H9 (cell line): ENCODE data around the gene AKR7A3. TPM values are rescaled to one million over a fixed set of nuclear protein-coding genes. Genes with fewer than 3 reads are reported as not detected.

Source experiments
- DNase-seq: peaks from one replicate; pipeline ENCODE4 v3.0.0-alpha.2; 2017
- H2AFZ ChIP-seq: one replicate; pipeline ENCODE4 v1.6.1; 2013; ENCODE audit warnings: mild to moderate bottlenecking, low read length, control low read depth, moderate library complexity
- H2AK5ac ChIP-seq: 2 replicates; pipeline ENCODE4 v1.6.1; 2013; ENCODE audit warnings: low read length, control low read depth, mixed read lengths; ENCODE audit not compliant: insufficient read length
- H2BK120ac ChIP-seq: one replicate; pipeline ENCODE4 v1.6.1; 2013; ENCODE audit warnings: low read depth, mild to moderate bottlenecking, low read length, control low read depth, inconsistent platforms; ENCODE audit not compliant: poor library complexity, severe bottlenecking
- H2BK12ac ChIP-seq: 2 replicates; pipeline ENCODE4 v1.6.1; 2013; ENCODE audit warnings: low read length, control low read depth, mixed read lengths, low read depth; ENCODE audit not compliant: insufficient read length
- H2BK15ac ChIP-seq: 2 replicates; pipeline ENCODE4 v1.6.1; 2013; ENCODE audit warnings: low read depth, low read length, control low read depth
- H2BK20ac ChIP-seq: one replicate; pipeline ENCODE4 v1.6.1; 2013; ENCODE audit warnings: low read depth, mild to moderate bottlenecking, low read length, control low read depth, inconsistent platforms; ENCODE audit not compliant: poor library complexity, severe bottlenecking
- H2BK5ac ChIP-seq: 2 replicates; pipeline ENCODE4 v1.6.1; 2013; ENCODE audit warnings: low read length, control low read depth, mixed read lengths; ENCODE audit not compliant: insufficient read length
- H3K14ac ChIP-seq: 2 replicates; pipeline ENCODE4 v1.6.1; 2013; ENCODE audit warnings: low read length, control low read depth; ENCODE audit not compliant: insufficient read depth
- H3K18ac ChIP-seq: 2 replicates; pipeline ENCODE4 v1.6.1; 2013; ENCODE audit warnings: low read depth, mild to moderate bottlenecking, mixed read lengths, low read length, control low read depth; ENCODE audit not compliant: insufficient read length
- H3K23ac ChIP-seq: 2 replicates; pipeline ENCODE4 v1.6.1; 2013; ENCODE audit warnings: low read length, control low read depth, mixed read lengths, low read depth; ENCODE audit not compliant: insufficient read length
- H3K23me2 ChIP-seq: 2 replicates; pipeline ENCODE4 v1.6.1; 2013; ENCODE audit warnings: low read depth, mild to moderate bottlenecking, mixed read lengths, low read length, control low read depth; ENCODE audit not compliant: insufficient read length, poor library complexity, severe bottlenecking
- H3K27ac ChIP-seq: 2 replicates; pipeline ENCODE4 v1.5.1; 2013; ENCODE audit warnings: low read length, control low read depth, mixed read lengths, low read depth; ENCODE audit not compliant: insufficient read length
- H3K27me3 ChIP-seq: 2 replicates; pipeline ENCODE4 v1.6.1; 2013; ENCODE audit warnings: low read length, control low read depth, inconsistent platforms; ENCODE audit not compliant: insufficient read depth
- H3K4ac ChIP-seq: 2 replicates; pipeline ENCODE4 v1.6.1; 2013; ENCODE audit warnings: low read depth, mild to moderate bottlenecking, control low read depth, inconsistent platforms, low read length, moderate library complexity
- H3K4me1 ChIP-seq: 2 replicates; pipeline ENCODE4 v1.6.1; 2013; ENCODE audit warnings: low read length, control low read depth, inconsistent platforms; ENCODE audit not compliant: insufficient read depth
- H3K4me2 ChIP-seq: 2 replicates; pipeline ENCODE4 v1.6.1; 2013; ENCODE audit warnings: low read length, control low read depth, mixed read lengths; ENCODE audit not compliant: insufficient read length, insufficient read depth
- H3K56ac ChIP-seq: 2 replicates; pipeline ENCODE4 v1.6.1; 2013; ENCODE audit warnings: low read depth, mild to moderate bottlenecking, mixed read lengths, low read length, control low read depth; ENCODE audit not compliant: insufficient read length
- H3K79me1 ChIP-seq: 2 replicates; pipeline ENCODE4 v1.6.1; 2013; ENCODE audit warnings: low read depth, mild to moderate bottlenecking, moderate library complexity, low read length, control low read depth, inconsistent platforms; ENCODE audit not compliant: insufficient read depth, poor library complexity, severe bottlenecking
- H3K79me2 ChIP-seq: 2 replicates; pipeline ENCODE4 v1.6.1; 2013; ENCODE audit warnings: low read length, control low read depth, inconsistent platforms; ENCODE audit not compliant: insufficient read depth
- H3K9ac ChIP-seq: 2 replicates; pipeline ENCODE4 v1.6.1; 2013; ENCODE audit warnings: low read length, control low read depth, mixed read lengths; ENCODE audit not compliant: insufficient read length; ENCODE audit errors: extremely low read depth
- H3K9me3 ChIP-seq: one replicate; pipeline ENCODE4 v1.6.1; 2013; ENCODE audit warnings: low read depth, low read length, inconsistent platforms; ENCODE audit not compliant: control insufficient read depth
- H3T11ph ChIP-seq: one replicate; pipeline ENCODE4 v1.6.1; 2013; ENCODE audit warnings: mild to moderate bottlenecking, low read length, control low read depth, inconsistent platforms
- H4K20me1 ChIP-seq: one replicate; pipeline ENCODE4 v1.6.1; 2013; ENCODE audit not compliant: control insufficient read depth, insufficient read length, insufficient read depth
- H4K5ac ChIP-seq: 2 replicates; pipeline ENCODE4 v1.6.1; 2013; ENCODE audit warnings: low read depth, mild to moderate bottlenecking, mixed read lengths, low read length, control low read depth; ENCODE audit not compliant: insufficient read length
- H4K8ac ChIP-seq: replicated peaks from 2 replicates; pipeline ENCODE4 v1.6.1; 2013; ENCODE audit warnings: low read length, control low read depth, mixed read lengths, low read depth; ENCODE audit not compliant: insufficient read length
- H4K91ac ChIP-seq: 2 replicates; pipeline ENCODE4 v1.6.1; 2013; ENCODE audit warnings: low read depth, mild to moderate bottlenecking, moderate library complexity, mixed read lengths, low read length, control low read depth; ENCODE audit not compliant: insufficient read length
- H3K27ac Mint-ChIP-seq, 3 experiments: 2 replicates in 2 of 3; 3 replicates in 1 of 3; pipeline ENCODE4 v1.8.0; 2020 to 2021; ENCODE audit warnings: mixed read lengths in 3 of 3, mild to moderate bottlenecking in 1 of 3, moderate library complexity in 1 of 3
- H3K27me3 Mint-ChIP-seq: 2 replicates; pipeline ENCODE4 v1.8.0; 2021; ENCODE audit warnings: low read depth, mild to moderate bottlenecking, moderate library complexity, mixed read lengths
- H3K36me3 Mint-ChIP-seq, 3 experiments: 2 replicates in 2 of 3; 3 replicates in 1 of 3; pipeline ENCODE4 v1.8.0; 2020 to 2021; ENCODE audit warnings: low read depth in 3 of 3, mixed read lengths in 3 of 3; ENCODE audit not compliant: insufficient read depth in 1 of 3
- H3K4me1 Mint-ChIP-seq, 2 experiments: 2 replicates each; pipeline ENCODE4 v1.8.0; 2020; ENCODE audit warnings: mixed read lengths in 2 of 2
- H3K4me3 Mint-ChIP-seq, 2 experiments: 2 replicates in 1 of 2; 3 replicates in 1 of 2; pipeline ENCODE4 v1.8.0; 2020 to 2021; ENCODE audit warnings: mild to moderate bottlenecking in 2 of 2, mixed read lengths in 2 of 2, moderate library complexity in 1 of 2
- H3K9me3 Mint-ChIP-seq, 2 experiments: 2 replicates in 1 of 2; 3 replicates in 1 of 2; pipeline ENCODE4 v1.8.0; 2020; ENCODE audit warnings: mild to moderate bottlenecking in 2 of 2, mixed read lengths in 2 of 2, moderate library complexity in 1 of 2
- whole genome bisulfite sequencing: extraction: QIAGEN DNeasy Blood & Tissue Kit; methylation state at CpG from one replicate; pipeline ENCODE4 v1.1.7; 2013; ENCODE audit warnings: missing lambda C conversion rate, low lambda C conversion rate, mixed read lengths; ENCODE audit not compliant: insufficient read length; ENCODE audit errors: extremely low coverage; 5-methylcytosine and 5-hydroxymethylcytosine counted together
- total RNA-seq: library from RNA; stranded (reverse); gene quantifications from 2 replicates; pipeline ENCODE4 v1.2.1, GENCODE V29; 2021
- TF ChIP-seq, protein P1 (sequence below): fragments of 200-600 bp; sonication (generic); conservative IDR thresholded peaks from 3 replicates; pipeline ENCODE4 v1.8.0; 2021; ENCODE audit warnings: antibody characterized with exemption, mild to moderate bottlenecking

Gene AKR7A3
- total RNA-seq, 1 experiment from 2014 or later, result 0.74 TPM

DNA sequence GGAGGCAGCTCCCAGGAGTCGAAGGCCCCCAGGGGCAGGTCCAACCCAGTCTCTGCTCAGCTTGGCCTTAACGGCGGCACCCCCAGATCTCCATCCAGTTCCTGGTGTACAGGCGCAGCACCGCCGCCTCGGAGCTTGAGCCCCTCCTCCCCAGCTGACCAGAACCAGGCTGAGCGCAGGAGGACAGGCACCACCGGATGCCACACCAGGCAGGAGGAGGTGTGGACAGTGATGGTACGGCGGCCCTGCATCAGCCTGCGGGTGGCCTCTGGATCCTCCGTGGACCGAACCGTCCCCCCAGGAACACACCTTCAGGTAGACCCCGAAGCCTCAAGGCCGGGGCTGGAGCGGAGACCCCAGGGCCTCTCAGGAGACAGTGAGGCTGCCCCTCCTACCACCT lies 39.9 kb upstream of the AKR7A3 start:
- Mint-ChIP-seq H3K36me3 (peaks cover 10 to 22% (median 15%) of the 10 kb centered on the region in 3 experiments; a peak in 6 of 7 replicates), H3K27me3 (no peaks in the 10 kb centered on the region; the same call in 1 of the 2 replicates), H3K4me1 (no peaks in the 10 kb centered on the region), H3K9me3 (no peaks in the 10 kb centered on the region), H3K27ac (no peak overlapping the region), H3K4me3 (no peak overlapping the region)
- WGBS, result no CpG with 5 or more reads among the region's 18 CpGs
- H4K8ac ChIP-seq, result no peak overlapping the region
- TF ChIP-seq, protein P1, sequence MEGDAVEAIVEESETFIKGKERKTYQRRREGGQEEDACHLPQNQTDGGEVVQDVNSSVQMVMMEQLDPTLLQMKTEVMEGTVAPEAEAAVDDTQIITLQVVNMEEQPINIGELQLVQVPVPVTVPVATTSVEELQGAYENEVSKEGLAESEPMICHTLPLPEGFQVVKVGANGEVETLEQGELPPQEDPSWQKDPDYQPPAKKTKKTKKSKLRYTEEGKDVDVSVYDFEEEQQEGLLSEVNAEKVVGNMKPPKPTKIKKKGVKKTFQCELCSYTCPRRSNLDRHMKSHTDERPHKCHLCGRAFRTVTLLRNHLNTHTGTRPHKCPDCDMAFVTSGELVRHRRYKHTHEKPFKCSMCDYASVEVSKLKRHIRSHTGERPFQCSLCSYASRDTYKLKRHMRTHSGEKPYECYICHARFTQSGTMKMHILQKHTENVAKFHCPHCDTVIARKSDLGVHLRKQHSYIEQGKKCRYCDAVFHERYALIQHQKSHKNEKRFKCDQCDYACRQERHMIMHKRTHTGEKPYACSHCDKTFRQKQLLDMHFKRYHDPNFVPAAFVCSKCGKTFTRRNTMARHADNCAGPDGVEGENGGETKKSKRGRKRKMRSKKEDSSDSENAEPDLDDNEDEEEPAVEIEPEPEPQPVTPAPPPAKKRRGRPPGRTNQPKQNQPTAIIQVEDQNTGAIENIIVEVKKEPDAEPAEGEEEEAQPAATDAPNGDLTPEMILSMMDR, result no peak
- no peak overlapping the region for H3K14ac ChIP-seq
- no peaks in the 10 kb centered on the region for H3K27me3 ChIP-seq
- H4K20me1 ChIP-seq, result no peaks in the 10 kb centered on the region
- H2BK5ac ChIP-seq, result no peak overlapping the region
- no peaks in the 10 kb centered on the region for H3K79me2 ChIP-seq
- no peak overlapping the region for H2AFZ ChIP-seq
- H3K27ac ChIP-seq, result no peak overlapping the region
- no peak overlapping the region for H2BK120ac ChIP-seq
- no peak for DNase-seq
- H3T11ph ChIP-seq, result no peak overlapping the region
- H3K9me3 ChIP-seq, result no peaks in the 10 kb centered on the region
- no peak overlapping the region for H3K4me2 ChIP-seq
- H3K23me2 ChIP-seq, result no peaks in the 10 kb centered on the region
- no peak overlapping the region for H4K91ac ChIP-seq
- no peak overlapping the region for H3K18ac ChIP-seq
- no peaks in the 10 kb centered on the region for H3K4me1 ChIP-seq
- no peak overlapping the region for H3K56ac ChIP-seq
- no peak overlapping the region for H2BK15ac ChIP-seq
- H3K9ac ChIP-seq, result no peak overlapping the region
- H4K5ac ChIP-seq, result no peak overlapping the region
- H2AK5ac ChIP-seq, result no peak overlapping the region
- no peak overlapping the region for H2BK12ac ChIP-seq
- no peak overlapping the region for H3K4ac ChIP-seq
- H3K23ac ChIP-seq, result no peak overlapping the region
- no peaks in the 10 kb centered on the region for H3K79me1 ChIP-seq
- no peak overlapping the region for H2BK20ac ChIP-seq
